CD14-positive monocyte (primary cell): ENCODE results near the gene BCS1L. TPM values are rescaled to one million over a fixed set of nuclear protein-coding genes. Genes with fewer than 3 reads are reported as not detected.
A peak's percentile ranks its signal among the peaks of the same experiment; 100 is the strongest.

Experiments used
- DNase-seq, 3 donors: peaks; one replicate each; pipeline ENCODE4 v3.0.0-alpha.2; 2011 to 2022
- H2AFZ ChIP-seq: 2 replicates; pipeline ENCODE4 v1.6.0; 2012; ENCODE audit warnings: mild to moderate bottlenecking, low read depth, low read length, inconsistent platforms; ENCODE audit not compliant: insufficient read depth, poor library complexity, severe bottlenecking
- H3K27ac ChIP-seq, 2 donors: 1 replicate in 1 of 2; 2 replicates in 1 of 2; pipeline ENCODE4 v1.5.1; 2012 to 2013; ENCODE audit warnings: low read length in 2 of 2, control low read depth in 1 of 2, inconsistent platforms in 1 of 2, low read depth in 1 of 2, mild to moderate bottlenecking in 1 of 2
- H3K27me3 ChIP-seq, 2 donors: one replicate each; pipeline versions ENCODE4 v1.6.0 to v1.6.1; 2011 to 2013; ENCODE audit warnings: low read length in 2 of 2; ENCODE audit not compliant: control insufficient read depth in 2 of 2, insufficient read depth in 2 of 2
- H3K36me3 ChIP-seq, 2 donors: replicated peaks in 1 of 2; 1 replicate in 1 of 2; 2 replicates in 1 of 2; pipeline versions ENCODE4 v1.5.1 to v1.6.1; 2012 to 2013; ENCODE audit warnings: low read length in 2 of 2, control low read depth in 1 of 2, inconsistent platforms in 1 of 2, mild to moderate bottlenecking in 1 of 2; ENCODE audit not compliant: insufficient read depth in 2 of 2, control insufficient read depth in 1 of 2
- H3K4me1 ChIP-seq, 2 donors: 1 replicate in 1 of 2; 2 replicates in 1 of 2; pipeline versions ENCODE4 v1.5.1 to v1.6.1; 2012 to 2013; ENCODE audit warnings: low read length in 2 of 2, control low read depth in 1 of 2, inconsistent platforms in 1 of 2, mild to moderate bottlenecking in 1 of 2, moderate library complexity in 1 of 2; ENCODE audit not compliant: insufficient read depth in 2 of 2, control insufficient read depth in 1 of 2
- H3K4me2 ChIP-seq: replicated peaks from 2 replicates; pipeline ENCODE3; 2012; ENCODE audit warnings: low read length, moderate library complexity, mild to moderate bottlenecking; ENCODE audit not compliant: poor library complexity, severe bottlenecking; ENCODE audit errors: extremely low read depth
- H3K4me3 ChIP-seq, 3 experiments: fragments of 200-600 bp in 1 of 3; sonication (generic) in 1 of 3; replicated peaks in 1 of 3; 1 replicate in 2 of 3; 2 replicates in 1 of 3; pipeline ENCODE4 v1.5.1; 2011 to 2013; ENCODE audit warnings: low read length in 3 of 3, mild to moderate bottlenecking in 3 of 3, control low read depth in 2 of 3, low read depth in 2 of 3, inconsistent platforms in 1 of 3, moderate library complexity in 1 of 3
- H3K79me2 ChIP-seq: 2 replicates; pipeline ENCODE4 v1.6.0; 2012; ENCODE audit warnings: mild to moderate bottlenecking, control low read depth, inconsistent platforms, low read length, moderate library complexity; ENCODE audit not compliant: insufficient read depth
- H3K9ac ChIP-seq: 2 replicates; pipeline ENCODE4 v1.6.0; 2017; ENCODE audit warnings: low read length, mild to moderate bottlenecking; ENCODE audit not compliant: insufficient read depth, poor library complexity, severe bottlenecking
- H3K9me3 ChIP-seq, 2 donors: replicated peaks in 1 of 2; 1 replicate in 1 of 2; 2 replicates in 1 of 2; pipeline versions ENCODE4 v1.5.1 to v1.6.1; 2012 to 2013; ENCODE audit warnings: low read length in 2 of 2, control low read depth in 1 of 2; ENCODE audit not compliant: control insufficient read depth in 1 of 2, insufficient read depth in 1 of 2
- H4K20me1 ChIP-seq: 2 replicates; pipeline ENCODE4 v1.6.0; 2012; ENCODE audit warnings: mild to moderate bottlenecking, low read length, control low read depth, moderate library complexity; ENCODE audit not compliant: insufficient read depth
- H3K27ac Mint-ChIP-seq, 7 donors: one replicate each; pipeline ENCODE4 v1.8.0; 2020; ENCODE audit warnings: mild to moderate bottlenecking in 7 of 7, mixed read lengths in 7 of 7, moderate library complexity in 6 of 7, inconsistent platforms in 2 of 7
- H3K27me3 Mint-ChIP-seq, 3 donors: one replicate each; pipeline ENCODE4 v1.8.0; 2021 to 2022; ENCODE audit warnings: low read depth in 3 of 3, mild to moderate bottlenecking in 3 of 3, mixed read lengths in 3 of 3, moderate library complexity in 3 of 3, inconsistent platforms in 1 of 3
- H3K36me3 Mint-ChIP-seq, 2 donors: one replicate each; pipeline ENCODE4 v1.8.0; 2020; ENCODE audit warnings: mixed read lengths in 2 of 2, inconsistent platforms in 1 of 2, mild to moderate bottlenecking in 1 of 2
- H3K4me1 Mint-ChIP-seq: one replicate; pipeline ENCODE4 v1.8.0; 2020; ENCODE audit warnings: mild to moderate bottlenecking, mixed read lengths
- H3K4me3 Mint-ChIP-seq, 2 donors: one replicate each; pipeline ENCODE4 v1.8.0; 2020; ENCODE audit warnings: mild to moderate bottlenecking in 2 of 2, mixed read lengths in 2 of 2, moderate library complexity in 1 of 2
- H3K9me3 Mint-ChIP-seq, 7 donors: one replicate each; pipeline ENCODE4 v1.8.0; 2020 to 2022; ENCODE audit warnings: mixed read lengths in 7 of 7, mild to moderate bottlenecking in 6 of 7, moderate library complexity in 6 of 7, inconsistent platforms in 2 of 7
- WGBS: methylation state at CpG from one replicate; pipeline ENCODE4 v1.1.5; 2013; ENCODE audit warnings: missing lambda C conversion rate; ENCODE audit not compliant: insufficient coverage; 5-methylcytosine and 5-hydroxymethylcytosine counted together
- intact Hi-C, 2 donors: fragments of 100-400 bp; cut with micrococcal nuclease; formaldehyde crosslinking; loops; one replicate each; pipeline versions ENCODE4 v1.15.0 to v1.15.1; 2023
- polyA plus RNA-seq, 3 donors: library from polyadenylated mRNA; depleted of rRNA in 1 of 3; unstranded in 2 of 3; stranded (reverse) in 1 of 3; fragments of 300-500 nt in 2 of 3; fragments of >200 nt in 1 of 3; fragmentation: Illumina TruSeq in 2 of 3; gene quantifications; 1 replicate in 2 of 3; 2 replicates in 1 of 3; pipeline ENCODE4 v1.2.3, GENCODE V29; 2012 to 2021
- TF ChIP-seq, protein P1 (sequence below): fragments of 200-600 bp; IDR thresholded peaks from one replicate; pipeline ENCODE4 v1.8.0; 2022; ENCODE audit warnings: antibody characterized with exemption, mild to moderate bottlenecking

The BCS1L gene
- polyA plus RNA-seq, 3 donors, result 10.5 to 42.9 (median 12.3) TPM

DNA sequence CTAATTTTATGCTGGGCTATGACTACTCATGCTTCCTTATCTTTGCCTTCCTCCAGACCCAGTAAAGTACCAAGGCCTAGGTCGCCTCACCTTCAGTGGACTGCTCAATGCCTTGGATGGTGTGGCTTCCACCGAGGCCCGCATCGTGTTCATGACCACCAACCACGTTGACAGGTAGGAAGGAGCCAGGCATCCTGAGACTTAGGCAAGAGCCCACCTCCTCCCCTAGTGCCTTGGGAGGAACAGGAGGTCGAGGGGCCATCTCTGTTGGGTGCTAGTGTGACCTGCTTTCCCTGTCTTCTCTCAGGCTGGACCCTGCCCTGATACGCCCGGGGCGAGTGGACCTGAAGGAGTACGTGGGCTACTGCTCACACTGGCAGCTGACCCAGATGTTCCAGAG is 3.3 kb downstream of the BCS1L start:
- H2AFZ ChIP-seq, result no peak overlapping the region
- H3K4me2 ChIP-seq, result no peak overlapping the region
- peak in 1 of 3 donors; percentile 2 for DNase-seq
- no peak overlapping the region for H3K9ac ChIP-seq
- peaks cover 54 to 63% of the 10 kb centered on the region in 2 donors for H3K36me3 Mint-ChIP-seq
- intact Hi-C loops, result no loop called here
- no peaks in the 10 kb centered on the region for H3K27me3 ChIP-seq
- TF ChIP-seq, protein P1, sequence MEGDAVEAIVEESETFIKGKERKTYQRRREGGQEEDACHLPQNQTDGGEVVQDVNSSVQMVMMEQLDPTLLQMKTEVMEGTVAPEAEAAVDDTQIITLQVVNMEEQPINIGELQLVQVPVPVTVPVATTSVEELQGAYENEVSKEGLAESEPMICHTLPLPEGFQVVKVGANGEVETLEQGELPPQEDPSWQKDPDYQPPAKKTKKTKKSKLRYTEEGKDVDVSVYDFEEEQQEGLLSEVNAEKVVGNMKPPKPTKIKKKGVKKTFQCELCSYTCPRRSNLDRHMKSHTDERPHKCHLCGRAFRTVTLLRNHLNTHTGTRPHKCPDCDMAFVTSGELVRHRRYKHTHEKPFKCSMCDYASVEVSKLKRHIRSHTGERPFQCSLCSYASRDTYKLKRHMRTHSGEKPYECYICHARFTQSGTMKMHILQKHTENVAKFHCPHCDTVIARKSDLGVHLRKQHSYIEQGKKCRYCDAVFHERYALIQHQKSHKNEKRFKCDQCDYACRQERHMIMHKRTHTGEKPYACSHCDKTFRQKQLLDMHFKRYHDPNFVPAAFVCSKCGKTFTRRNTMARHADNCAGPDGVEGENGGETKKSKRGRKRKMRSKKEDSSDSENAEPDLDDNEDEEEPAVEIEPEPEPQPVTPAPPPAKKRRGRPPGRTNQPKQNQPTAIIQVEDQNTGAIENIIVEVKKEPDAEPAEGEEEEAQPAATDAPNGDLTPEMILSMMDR, result no peak
- no peaks in the 10 kb centered on the region for H3K9me3 ChIP-seq
- no peaks in the 10 kb centered on the region for H4K20me1 ChIP-seq
- peaks cover 21% of the 10 kb centered on the region for H3K4me1 Mint-ChIP-seq
- peaks cover 0 to 3% (median 0%) of the 10 kb centered on the region in 3 donors for H3K27me3 Mint-ChIP-seq
- H3K27ac ChIP-seq, result no peak overlapping the region
- peaks cover 54 to 63% of the 10 kb centered on the region in 2 donors for H3K36me3 ChIP-seq
- H3K79me2 ChIP-seq, result peaks cover 19% of the 10 kb centered on the region
- no peaks in the 10 kb centered on the region for H3K9me3 Mint-ChIP-seq
- peak overlapping the region in 1 of 7 donors; percentile 26 for H3K27ac Mint-ChIP-seq
- no peak overlapping the region for H3K4me3 ChIP-seq
- no peak overlapping the region for H3K4me3 Mint-ChIP-seq
- H3K4me1 ChIP-seq, result peaks cover 15 to 19% of the 10 kb centered on the region in 2 donors
- WGBS, result 95% methylated on average over 10 of the region's 10 CpGs

DNA sequence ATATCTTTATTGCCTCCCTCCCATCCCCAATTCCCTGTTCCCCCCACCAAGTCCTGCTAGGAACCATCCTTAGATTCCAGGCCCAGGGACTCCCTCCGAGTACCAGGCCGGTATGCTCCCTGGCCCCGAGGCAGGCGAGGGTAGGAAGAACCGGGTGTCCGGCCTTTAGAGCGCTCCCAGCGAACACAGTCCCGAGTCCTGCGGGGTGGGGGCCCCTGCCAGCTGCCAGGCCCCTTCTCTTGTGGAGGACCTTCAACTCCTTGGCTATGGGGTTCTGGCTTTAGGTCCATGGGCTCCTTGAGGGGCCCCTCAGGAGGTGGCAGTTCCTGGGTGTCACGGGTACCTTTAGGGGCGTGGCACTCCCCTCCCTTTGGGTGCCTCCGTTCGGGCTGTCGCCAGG is 4.4 kb downstream of the BCS1L start:
- Histone ChIP-seq H3K79me2 (peaks cover 8% of the 10 kb centered on the region), H3K27ac (no peak overlapping the region), H4K20me1 (no peaks in the 10 kb centered on the region), H3K9ac (no peak overlapping the region), H2AFZ (no peak overlapping the region), H3K36me3 (peaks cover 61 to 72% of the 10 kb centered on the region in 2 donors), H3K4me1 (peaks cover 9 to 11% of the 10 kb centered on the region in 2 donors), H3K4me3 (no peak overlapping the region), H3K4me2 (no peak overlapping the region), H3K27me3 (no peaks in the 10 kb centered on the region), H3K9me3 (no peaks in the 10 kb centered on the region)
- Mint-ChIP-seq H3K27ac (no peak overlapping the region), H3K36me3 (peaks cover 57 to 68% of the 10 kb centered on the region in 2 donors), H3K4me3 (no peak overlapping the region), H3K4me1 (peaks cover 13% of the 10 kb centered on the region), H3K27me3 (peaks cover 0 to 3% (median 0%) of the 10 kb centered on the region in 3 donors), H3K9me3 (no peaks in the 10 kb centered on the region)
- WGBS, result 93% methylated on average over 15 of the region's 15 CpGs
- DNase-seq, result no peak
- intact Hi-C loops, result no loop called here
- TF ChIP-seq, protein P1, result no peak
